ENCODE data around the gene KRR1. TPM values are rescaled to one million over a fixed set of nuclear protein-coding genes. Genes with fewer than 3 reads are reported as not detected.

KRR1 gene
- total and polyA plus RNA-seq, 2 of the 13 experiments (the other 11 are each of a cell fraction or from before 2014, with no cell fraction given): 19.3 to 103 TPM

- TF ChIP-seq THYN1 (CRISPR knock-in tag; IDR thresholded peaks at IDR 0.05; ENCODE audit: borderline replicate concordance, low read depth) (no peak), SOX6 (IDR thresholded peaks at IDR 0.05) (no peak), SOX6 (CRISPR knock-in tag; IDR thresholded peaks at IDR 0.05) (peak; percentile 76), ZFAT (CRISPR knock-in tag; conservative IDR thresholded peaks at IDR 0.05) (peak; percentile 44; the same call in 1 of the 2 replicates), MIXL1 (CRISPR knock-in tag; IDR thresholded peaks at IDR 0.05) (peak; percentile 97), ZNF639 (CRISPR knock-in tag; conservative IDR thresholded peaks at IDR 0.05) (peak; percentile 91), MBD4 (IDR thresholded peaks at IDR 0.05; ENCODE audit: borderline replicate concordance, low read length) (no peak; the same call in 1 of the 2 replicates), NCOA1 (CRISPR knock-in tag; IDR thresholded peaks at IDR 0.05) (peak; percentile 73), ZNF605 (CRISPR knock-in tag; IDR thresholded peaks at IDR 0.05) (peak; percentile 97), NR2F2 (IDR thresholded peaks at IDR 0.05; ENCODE audit: borderline replicate concordance, low read depth) (peak; percentile 63; the same call in 1 of the 2 replicates), ZNF83 (CRISPR knock-in tag; IDR thresholded peaks at IDR 0.05; ENCODE audit: borderline replicate concordance) (0 out of 2 replicates have a peak, but pooled peaks have one; percentile 51), ZNF136 (CRISPR knock-in tag; IDR thresholded peaks at IDR 0.05; ENCODE audit: low read depth) (peak; percentile 85; the same call in 1 of the 2 replicates), ZNF891 (CRISPR knock-in tag; IDR thresholded peaks at IDR 0.05) (no peak; the same call in 1 of the 2 replicates), SOX13 (IDR thresholded peaks at IDR 0.05) (no peak), SOX13 (CRISPR knock-in tag; conservative IDR thresholded peaks at IDR 0.05 in 1 of 2, IDR thresholded peaks at IDR 0.05 in 1 of 2) (peak in 1 of 2 experiments; percentile 34; a peak in 1 of 4 replicates), ZNF317 (CRISPR knock-in tag; IDR thresholded peaks at IDR 0.05) (peak; percentile 89), MEIS2 (CRISPR knock-in tag; IDR thresholded peaks at IDR 0.05) (0 out of 2 replicates have a peak, but pooled peaks have one; percentile 25), NFYC (CRISPR knock-in tag; IDR thresholded peaks at IDR 0.05) (peak; percentile 91)
- TF ChIP-seq, protein P1, sequence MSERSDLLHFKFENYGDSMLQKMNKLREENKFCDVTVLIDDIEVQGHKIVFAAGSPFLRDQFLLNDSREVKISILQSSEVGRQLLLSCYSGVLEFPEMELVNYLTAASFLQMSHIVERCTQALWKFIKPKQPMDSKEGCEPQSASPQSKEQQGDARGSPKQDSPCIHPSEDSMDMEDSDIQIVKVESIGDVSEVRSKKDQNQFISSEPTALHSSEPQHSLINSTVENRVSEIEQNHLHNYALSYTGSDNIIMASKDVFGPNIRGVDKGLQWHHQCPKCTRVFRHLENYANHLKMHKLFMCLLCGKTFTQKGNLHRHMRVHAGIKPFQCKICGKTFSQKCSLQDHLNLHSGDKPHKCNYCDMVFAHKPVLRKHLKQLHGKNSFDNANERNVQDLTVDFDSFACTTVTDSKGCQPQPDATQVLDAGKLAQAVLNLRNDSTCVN (CRISPR knock-in tag; IDR thresholded peaks at IDR 0.05; ENCODE audit: borderline replicate concordance): 0 out of 2 replicates have a peak, but pooled peaks have one; percentile 26
- TF ChIP-seq, protein P2, sequence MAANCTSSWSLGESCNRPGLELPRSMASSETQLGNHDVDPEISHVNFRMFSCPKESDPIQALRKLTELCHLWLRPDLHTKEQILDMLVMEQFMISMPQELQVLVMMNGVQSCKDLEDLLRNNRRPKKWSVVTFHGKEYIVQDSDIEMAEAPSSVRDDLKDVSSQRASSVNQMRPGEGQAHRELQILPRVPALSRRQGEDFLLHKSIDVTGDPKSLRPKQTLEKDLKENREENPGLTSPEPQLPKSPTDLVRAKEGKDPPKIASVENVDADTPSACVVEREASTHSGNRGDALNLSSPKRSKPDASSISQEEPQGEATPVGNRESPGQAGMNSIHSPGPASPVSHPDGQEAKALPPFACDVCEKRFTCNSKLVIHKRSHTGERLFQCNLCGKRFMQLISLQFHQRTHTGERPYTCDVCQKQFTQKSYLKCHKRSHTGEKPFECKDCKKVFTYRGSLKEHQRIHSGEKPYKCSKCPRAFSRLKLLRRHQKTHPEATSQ (CRISPR knock-in tag; IDR thresholded peaks at IDR 0.05; ENCODE audit: borderline replicate concordance): peak; percentile 84; the same call in 1 of the 2 replicates
- TF ChIP-seq, protein P3, sequence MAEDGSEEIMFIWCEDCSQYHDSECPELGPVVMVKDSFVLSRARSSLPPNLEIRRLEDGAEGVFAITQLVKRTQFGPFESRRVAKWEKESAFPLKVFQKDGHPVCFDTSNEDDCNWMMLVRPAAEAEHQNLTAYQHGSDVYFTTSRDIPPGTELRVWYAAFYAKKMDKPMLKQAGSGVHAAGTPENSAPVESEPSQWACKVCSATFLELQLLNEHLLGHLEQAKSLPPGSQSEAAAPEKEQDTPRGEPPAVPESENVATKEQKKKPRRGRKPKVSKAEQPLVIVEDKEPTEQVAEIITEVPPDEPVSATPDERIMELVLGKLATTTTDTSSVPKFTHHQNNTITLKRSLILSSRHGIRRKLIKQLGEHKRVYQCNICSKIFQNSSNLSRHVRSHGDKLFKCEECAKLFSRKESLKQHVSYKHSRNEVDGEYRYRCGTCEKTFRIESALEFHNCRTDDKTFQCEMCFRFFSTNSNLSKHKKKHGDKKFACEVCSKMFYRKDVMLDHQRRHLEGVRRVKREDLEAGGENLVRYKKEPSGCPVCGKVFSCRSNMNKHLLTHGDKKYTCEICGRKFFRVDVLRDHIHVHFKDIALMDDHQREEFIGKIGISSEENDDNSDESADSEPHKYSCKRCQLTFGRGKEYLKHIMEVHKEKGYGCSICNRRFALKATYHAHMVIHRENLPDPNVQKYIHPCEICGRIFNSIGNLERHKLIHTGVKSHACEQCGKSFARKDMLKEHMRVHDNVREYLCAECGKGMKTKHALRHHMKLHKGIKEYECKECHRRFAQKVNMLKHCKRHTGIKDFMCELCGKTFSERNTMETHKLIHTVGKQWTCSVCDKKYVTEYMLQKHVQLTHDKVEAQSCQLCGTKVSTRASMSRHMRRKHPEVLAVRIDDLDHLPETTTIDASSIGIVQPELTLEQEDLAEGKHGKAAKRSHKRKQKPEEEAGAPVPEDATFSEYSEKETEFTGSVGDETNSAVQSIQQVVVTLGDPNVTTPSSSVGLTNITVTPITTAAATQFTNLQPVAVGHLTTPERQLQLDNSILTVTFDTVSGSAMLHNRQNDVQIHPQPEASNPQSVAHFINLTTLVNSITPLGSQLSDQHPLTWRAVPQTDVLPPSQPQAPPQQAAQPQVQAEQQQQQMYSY (CRISPR knock-in tag; IDR thresholded peaks at IDR 0.05): peak; percentile 62; the same call in 1 of the 2 replicates
Measured at GRCh38 chr12:75511116-75512048, at the start of gene KRR1 (continued).
